T47D (cell line): Measurements from ENCODE around the gene SLC10A3.

Experiments used
- DNase-seq, 2 experiments: peaks; one replicate each; pipeline versions ENCODE4 v3.0.0 to v3.0.0-alpha.2; 2011 to 2012; ENCODE audit warnings: low read depth in 1 of 2, low spot score in 1 of 2
- JUND ChIP-seq: IDR thresholded peaks from 2 replicates; pipeline ENCODE4 v1.6.1; 2012; ENCODE audit warnings: low read depth
- in situ Hi-C: cut with HindIII; loops from 2 replicates; pipeline ENCODE4 v1.10.0; 2016; ENCODE audit warnings: low sequenced_read_pairs, low pct_unique_long_range_greater_than_20kb

SLC10A3 gene

DNA sequence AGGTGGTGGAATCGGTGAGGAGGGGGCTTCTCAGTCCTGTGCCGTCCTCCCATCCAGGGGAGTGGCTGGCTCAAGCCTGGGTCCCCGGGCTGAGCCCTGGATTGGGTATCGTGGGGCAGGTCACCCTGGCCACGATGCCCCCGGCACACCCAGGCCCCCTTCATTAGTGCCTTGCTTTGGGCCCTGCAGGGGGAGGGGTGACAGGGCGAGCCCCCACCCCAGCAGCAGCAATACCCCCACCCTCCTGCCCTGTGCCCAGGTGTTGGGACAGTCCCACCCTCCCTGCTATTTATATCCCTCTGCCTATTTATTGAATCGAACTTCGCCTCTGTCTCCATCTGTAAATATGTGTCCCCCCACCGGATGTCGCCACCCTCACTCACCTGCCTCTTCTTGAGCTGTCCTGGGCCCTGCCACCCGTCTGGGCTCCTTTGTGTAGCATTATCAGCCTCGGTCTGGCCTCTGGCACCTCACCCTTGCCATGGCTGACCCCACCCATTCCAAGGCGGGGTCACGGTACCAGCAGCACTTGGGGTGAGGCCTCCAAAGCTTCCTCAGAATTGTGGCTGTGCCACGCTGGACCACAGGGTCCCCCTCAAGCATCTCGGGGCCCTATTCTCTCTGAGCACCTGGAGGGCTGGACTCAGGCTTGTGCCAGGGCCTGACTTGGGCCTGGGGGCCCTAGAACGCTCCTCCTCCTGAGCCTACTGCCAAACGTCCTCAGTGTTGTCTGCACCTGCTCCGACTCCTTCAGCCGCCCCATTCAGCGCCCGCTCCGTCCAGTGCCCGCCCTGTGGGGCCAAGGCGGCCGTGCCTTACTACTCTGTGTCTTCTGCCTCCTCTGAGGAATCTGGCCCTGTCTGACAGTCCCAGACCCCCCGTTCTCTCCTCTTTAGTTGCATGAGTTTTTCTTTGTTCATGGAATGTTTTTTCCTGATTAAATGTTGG lies 17.5 kb downstream of the SLC10A3 start:
- DNase-seq = no peak
- TF ChIP-seq JUND = no peak
- in situ Hi-C loops = no loop called here

GRCh38 chrX:154471839-154472684 lies 18.4 kb downstream of the SLC10A3 start:
- no peak for DNase-seq
- in situ Hi-C loops = no loop called here
- TF ChIP-seq JUND = no peak

DNA sequence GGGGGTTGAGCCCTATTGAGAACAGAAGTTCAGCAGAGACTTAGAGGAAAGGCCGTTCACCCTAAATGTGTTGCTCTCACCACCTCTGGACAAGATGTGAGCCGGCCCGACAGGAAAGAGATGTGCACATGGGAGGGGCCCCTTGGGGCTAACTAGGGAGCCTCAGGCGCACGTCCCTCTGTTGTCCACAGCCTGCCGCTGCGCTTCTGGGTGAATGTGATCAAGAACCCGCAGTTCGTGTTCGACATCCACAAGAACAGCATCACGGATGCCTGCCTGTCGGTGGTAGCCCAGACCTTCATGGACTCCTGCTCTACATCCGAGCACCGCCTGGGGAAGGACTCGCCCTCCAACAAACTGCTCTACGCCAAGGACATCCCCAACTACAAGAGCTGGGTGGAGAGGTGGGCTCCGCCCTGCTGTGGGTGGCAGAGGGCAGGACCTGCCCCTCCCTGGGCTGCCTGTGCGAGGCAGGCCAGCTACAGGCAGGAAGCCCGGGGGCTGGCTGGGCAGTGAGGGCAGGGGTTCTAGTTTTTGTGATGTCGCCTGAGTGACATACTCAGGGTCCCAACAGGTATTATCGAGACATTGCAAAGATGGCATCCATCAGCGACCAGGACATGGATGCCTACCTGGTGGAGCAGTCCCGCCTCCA lies 19.4 kb downstream of the SLC10A3 start:
- no peak for DNase-seq
- no peak for TF ChIP-seq JUND
- in situ Hi-C loops = no loop called here

GRCh38 chrX:154470434-154470833 lies 20.0 kb downstream of the SLC10A3 start:
- TF ChIP-seq JUND = no peak
- in situ Hi-C loops = no loop called here
- no peak for DNase-seq

- in situ Hi-C loops = no loop called here
- no peak for TF ChIP-seq JUND
- DNase-seq = no peak
These were observed 20.5 kb downstream of the SLC10A3 start for GRCh38 chrX:154469880-154470279.

DNA sequence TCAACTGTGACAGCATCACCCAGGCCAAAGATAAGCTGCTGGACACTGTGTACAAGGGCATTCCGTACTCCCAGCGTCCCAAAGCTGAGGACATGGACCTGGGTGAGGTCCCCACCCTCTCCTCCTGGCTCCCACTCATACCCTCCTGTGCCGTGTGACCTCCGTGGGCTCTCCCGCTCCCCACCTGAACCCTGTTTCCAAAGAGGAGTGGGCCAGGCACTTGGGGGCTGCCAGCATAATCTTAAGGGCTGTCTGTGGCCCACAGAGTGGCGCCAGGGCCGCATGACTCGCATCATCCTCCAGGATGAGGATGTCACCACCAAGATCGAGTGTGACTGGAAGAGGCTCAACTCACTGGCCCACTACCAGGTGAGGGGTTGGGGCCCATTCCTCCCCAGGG lies 21.3 kb downstream of the SLC10A3 start:
- no peak for DNase-seq
- in situ Hi-C loops = no loop called here
- no peak for TF ChIP-seq JUND

- in situ Hi-C loops = no loop called here
- DNase-seq = no peak
- no peak for TF ChIP-seq JUND
These were observed 22.2 kb downstream of the SLC10A3 start for GRCh38 chrX:154468217-154468616.

DNA sequence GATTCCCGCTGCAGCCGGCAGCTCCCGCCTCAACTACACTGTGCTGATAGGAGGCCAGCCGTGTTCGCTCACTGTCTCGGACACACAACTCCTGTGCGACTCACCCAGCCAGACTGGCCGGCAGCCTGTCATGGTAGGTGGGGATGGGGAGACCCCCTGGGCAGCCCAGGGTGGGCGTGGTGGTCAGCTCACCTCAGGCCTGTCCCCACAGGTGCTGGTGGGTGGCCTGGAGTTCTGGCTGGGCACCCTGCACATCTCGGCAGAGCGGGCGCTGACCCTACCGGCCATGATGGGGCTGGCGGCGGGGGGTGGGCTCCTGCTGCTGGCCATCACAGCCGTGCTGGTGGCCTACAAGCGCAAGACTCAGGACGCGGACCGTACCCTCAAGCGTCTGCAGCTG lies 22.9 kb downstream of the SLC10A3 start:
- TF ChIP-seq JUND = no peak
- in situ Hi-C loops = no loop called here
- no peak for DNase-seq

DNA sequence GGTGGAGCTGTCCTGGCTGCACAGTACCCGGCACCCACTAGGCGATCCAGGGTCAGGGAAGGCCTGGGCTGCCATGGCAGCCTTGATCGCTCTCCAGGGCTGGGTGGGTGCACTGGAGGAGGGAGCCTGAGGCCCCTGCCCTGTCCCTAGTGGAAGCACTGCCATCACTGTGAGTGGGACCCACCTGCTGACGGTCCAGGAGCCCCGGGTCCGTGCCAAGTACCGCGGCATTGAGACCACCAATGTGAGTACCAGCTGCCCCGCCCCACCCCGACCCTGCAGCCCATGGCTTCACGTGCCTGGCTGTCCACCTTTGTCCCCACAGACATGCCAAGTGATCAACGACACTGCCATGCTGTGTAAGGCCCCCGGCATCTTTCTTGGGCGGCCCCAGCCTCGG lies 23.5 kb downstream of the SLC10A3 start:
- TF ChIP-seq JUND = no peak
- DNase-seq = no peak
- in situ Hi-C loops = no loop called here

- no peak for TF ChIP-seq JUND
- DNase-seq = no peak
- in situ Hi-C loops = no loop called here
These were observed 24.4 kb downstream of the SLC10A3 start for GRCh38 chrX:154466036-154466435.

DNA sequence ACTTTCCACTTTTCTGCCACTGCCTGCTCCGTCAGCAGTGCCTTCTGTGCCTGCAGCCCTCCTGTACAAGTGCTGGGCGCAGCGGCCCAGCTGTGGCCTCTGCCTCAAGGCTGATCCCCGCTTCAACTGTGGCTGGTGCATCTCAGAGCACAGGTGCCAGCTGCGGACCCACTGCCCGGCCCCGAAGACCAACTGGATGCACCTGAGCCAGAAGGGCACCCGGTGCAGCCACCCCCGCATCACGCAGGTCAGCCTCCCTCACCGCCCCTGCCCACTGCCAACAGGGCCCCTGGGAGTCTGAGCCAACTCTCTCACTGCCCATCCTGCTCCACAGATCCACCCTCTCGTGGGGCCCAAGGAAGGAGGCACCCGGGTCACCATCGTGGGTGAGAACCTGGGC lies 24.8 kb downstream of the SLC10A3 start:
- in situ Hi-C loops = no loop called here
- no peak for TF ChIP-seq JUND

GRCh38 chrX:154464806-154465365 lies 25.5 kb downstream of the SLC10A3 start:
- DNase-seq = no peak
- no peak for TF ChIP-seq JUND
- in situ Hi-C loops = no loop called here

More for the DNA sequence above, 24.8 kb downstream of the SLC10A3 start:
- DNase-seq = no peak
